Right renal pelvis (tissue), 4 donors: ENCODE data around the gene FAM118B. TPM values are rescaled to one million over a fixed set of nuclear protein-coding genes. Genes with fewer than 3 reads are reported as not detected.
"Not testable (repeated sequence)": the region's sequence is repeated elsewhere in the genome, so short reads cannot be mapped to it uniquely, and the experiment has no call there.

ENCODE experiments used
- DNase-seq, 4 donors: peaks; one replicate each; pipeline ENCODE4 v3.0.0-alpha.2; 2013; ENCODE audit warnings: low read depth in 4 of 4, low spot score in 3 of 4, missing footprints in 1 of 4
- polyA plus RNA-seq, 4 donors: library from polyadenylated mRNA; unstranded; fragments of 120-200 nt; gene quantifications; one replicate each; pipeline ENCODE4 v1.2.1, GENCODE V29; 2013; ENCODE audit not compliant: insufficient read length in 4 of 4

FAM118B gene
- polyA plus RNA-seq, 4 donors = 27.3 to 32.9 (median 30.9) TPM

DNA sequence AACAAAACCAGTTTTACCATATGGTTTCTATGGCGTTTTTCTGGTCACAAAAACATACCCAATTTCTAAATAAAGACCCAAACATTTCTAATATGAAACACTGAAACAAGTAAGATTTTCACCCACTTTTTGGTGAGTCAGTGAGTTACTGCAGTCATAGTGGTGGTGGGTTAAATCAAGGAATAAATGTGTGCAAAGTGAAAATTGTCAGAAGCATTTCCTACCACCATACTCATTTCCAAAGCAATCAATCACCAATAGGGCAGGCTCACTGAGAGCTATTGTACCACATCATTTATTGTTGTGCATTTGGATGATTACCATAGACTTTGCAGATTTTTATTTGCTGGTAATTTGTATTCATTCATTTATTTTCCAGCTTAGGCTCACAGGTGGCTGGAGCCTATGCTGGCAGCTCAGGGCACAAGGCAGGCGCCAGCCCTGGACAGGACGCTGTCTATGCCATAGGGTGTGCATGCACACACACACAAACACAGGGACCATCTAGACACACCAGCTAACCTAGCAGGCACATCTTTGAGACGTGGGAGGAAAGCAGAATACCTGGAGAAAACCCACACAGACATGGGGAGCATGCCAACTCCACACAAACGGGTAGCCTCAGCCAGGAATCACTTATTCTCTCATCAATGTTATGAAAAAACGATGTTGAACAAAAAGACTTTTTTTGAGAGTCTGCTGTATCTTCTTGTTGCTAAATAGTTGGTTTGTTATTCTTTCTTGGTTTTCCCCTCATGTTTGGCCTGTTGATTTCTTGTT, 5.1 kb downstream of the FAM118B start:
- DNase-seq = no peak

DNA sequence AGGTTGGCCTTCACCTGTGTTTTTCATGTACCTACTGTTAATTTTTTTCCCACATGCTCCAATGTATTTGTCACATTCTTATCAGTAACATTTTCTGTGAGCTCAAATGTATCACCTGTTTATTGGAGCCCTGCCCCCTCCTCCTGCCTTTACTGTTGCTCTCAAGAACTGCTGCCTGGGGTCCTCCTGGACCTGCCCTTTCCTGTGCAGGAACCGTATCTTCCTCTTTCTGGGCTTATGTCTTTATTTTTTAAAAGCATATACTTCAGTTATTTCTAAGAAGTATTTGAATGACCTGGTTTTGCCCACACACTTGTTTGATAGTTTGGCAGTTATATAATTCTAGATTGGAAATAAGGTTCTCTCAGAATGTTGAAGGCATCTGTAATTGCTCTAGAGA, 5.9 kb downstream of the FAM118B start:
- no peak for DNase-seq

DNA sequence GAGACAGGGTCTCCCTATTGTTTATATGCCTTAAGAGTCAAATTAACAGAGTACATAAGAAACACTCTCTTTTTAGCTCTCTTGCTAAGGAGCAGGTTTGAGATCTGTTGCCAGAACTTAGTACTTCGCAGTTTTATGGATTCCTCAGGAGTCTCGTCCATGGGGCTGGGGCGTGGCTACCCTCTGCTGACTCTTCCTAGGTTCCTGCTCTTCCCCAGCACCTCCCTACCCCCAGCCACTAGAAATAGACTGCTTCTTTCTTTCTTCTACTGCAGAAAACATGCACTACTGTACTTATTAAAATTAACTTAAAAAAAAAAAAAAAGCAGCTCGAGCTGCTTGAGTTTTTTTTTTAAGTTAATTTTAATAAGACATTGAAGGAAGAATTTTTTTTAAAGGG, 8.0 kb downstream of the FAM118B start:
- DNase-seq = no peak

DNA sequence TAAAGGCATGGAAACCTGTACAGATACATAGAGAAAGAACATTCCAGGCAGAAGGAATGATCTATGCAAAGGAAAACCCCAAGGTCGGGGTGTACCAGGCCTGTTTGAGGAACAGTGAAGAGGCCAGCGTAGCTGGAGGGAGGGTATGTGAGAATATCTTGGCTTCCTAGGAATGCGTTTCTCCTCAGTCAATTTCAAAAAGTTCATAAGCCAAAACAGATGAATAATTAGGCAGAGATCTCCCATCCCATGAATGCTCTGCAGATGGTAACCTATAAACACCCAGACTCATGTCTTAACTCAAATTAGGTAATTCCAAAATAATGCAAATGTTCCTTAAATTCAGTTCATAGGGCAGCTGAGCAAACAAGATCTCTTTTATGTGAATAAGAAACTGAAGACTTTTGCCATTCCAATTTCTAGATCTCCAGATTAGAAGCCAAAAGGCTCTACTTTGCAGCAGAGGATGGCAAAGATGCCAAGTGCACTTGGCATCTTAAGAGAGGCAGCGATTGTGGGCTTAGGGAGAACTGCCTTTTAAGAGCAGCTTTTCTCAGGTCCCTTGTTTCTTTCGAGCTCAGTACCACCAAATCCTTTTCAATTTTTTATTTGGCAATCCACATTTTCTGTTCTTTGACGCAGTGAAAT, 13.2 kb downstream of the FAM118B start:
- no peak for DNase-seq

DNA sequence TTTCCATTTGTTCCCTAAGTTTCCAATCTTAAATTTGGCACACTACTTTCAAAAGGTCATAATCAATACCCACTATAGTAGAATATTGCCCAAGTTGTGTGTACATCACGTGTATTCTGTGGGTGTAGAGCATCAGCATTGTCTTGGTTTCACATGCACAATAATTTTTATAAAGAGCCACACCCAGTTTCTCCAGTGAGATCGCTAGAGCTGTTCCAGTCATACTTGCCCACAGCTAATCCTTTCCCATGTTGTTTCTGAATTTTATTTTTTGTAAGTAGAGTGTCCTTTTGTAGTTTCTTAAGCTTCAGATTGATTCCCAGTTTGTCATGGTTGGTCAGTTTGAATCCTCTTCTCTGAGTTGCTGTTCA, 13.7 kb downstream of the FAM118B start:
- no peak for DNase-seq

DNA sequence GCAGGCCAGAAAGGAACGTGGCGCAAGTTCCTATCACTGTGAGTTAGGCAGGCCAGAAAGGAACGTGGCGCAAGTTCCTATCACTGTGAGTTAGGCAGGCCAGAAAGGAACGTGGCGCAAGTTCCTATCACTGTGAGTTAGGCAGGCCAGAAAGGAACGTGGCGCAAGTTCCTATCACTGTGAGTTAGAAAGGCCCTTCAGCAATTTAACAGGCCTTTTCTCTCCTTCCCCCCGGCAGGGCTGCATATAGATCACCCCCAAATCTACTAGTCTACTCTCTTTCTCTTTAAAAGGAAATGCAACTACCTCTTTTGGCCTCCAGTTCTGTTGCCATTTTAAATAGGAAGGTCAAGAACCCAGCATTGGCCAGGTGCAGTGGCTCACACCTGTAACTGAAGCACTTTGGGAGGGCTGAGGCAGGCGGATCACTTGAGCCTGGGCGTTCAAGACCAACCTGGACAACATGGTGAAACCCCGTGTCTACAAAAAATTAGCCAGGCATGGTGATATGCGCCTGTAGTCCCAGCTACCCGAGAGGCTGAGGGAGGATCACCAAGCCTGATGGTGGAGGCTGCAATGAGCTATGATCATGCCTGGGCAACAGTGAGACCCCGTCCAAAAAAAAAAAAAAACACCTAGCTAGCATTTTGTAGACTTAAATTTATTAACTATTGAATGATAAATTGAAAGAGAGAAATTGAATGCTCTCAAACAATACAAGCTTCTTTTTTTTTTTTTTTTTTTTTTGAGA, 14.9 kb downstream of the FAM118B start:
- DNase-seq = no peak

DNA sequence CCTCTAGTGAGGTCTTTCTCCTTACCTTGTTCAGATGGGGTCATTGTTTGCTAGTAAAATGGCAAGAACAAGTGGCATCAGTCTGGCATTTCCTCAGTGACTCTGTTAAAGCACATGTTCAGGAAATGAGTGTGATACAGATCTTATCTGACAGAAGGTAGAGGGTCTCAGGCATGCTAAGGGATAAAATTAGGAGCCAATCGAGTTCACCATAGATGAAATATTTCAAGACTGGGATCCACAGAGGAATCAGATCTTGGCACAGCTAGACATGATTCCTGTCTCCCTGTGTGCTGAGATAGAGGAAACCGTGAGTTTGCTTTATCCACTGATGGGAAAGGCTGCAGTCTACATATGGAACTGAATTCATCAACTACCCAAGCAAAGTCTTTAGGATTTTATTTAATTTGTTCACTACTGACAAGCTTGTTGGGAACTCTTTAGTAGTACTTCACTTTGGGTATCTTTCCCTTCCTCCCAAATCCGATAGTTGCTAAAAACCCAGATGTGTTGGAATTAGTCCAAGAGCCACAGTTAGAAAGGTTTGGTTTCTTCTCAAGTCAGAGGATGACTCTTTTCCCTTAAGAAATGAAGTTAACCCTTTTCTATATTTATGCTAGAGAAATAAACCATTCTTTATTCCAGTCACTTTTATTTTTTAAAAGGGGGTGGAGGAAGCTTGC, 18.4 kb downstream of the FAM118B start:
- no peak for DNase-seq

DNA sequence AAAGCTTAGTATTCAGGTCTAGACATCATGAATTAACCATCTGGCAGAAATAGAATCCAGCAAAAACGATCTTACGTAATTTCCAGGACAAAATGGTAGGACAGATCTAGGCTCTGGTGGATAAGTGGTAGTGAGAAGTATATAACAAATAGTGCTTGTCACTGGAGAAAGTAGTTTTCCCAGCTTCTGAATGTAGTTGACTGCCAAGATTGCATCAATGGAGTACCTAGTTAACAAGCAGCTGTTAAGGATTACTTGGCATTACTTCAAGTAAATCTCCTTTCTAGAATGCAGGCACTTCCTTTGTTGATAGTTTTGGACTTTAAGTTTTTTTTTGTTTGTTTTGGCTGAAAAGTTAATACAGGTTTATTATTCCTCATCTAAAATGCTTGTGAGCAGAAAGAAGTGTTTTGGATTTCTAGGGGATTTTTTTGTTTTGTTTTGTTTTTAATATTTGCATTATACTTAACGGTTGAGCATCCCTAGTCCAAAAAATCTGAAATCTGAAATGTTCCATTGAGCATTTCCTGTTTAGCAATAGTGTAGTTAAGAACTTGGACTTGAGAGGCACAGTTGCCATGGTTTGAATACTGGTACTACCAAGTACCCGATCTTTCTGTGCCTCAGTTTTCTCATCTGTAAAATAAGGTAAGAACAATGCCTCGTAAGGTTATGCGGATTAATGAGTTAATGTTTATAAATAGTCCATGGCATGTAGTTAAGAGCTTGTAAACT, 20.3 kb downstream of the FAM118B start:
- no peak for DNase-seq

DNA sequence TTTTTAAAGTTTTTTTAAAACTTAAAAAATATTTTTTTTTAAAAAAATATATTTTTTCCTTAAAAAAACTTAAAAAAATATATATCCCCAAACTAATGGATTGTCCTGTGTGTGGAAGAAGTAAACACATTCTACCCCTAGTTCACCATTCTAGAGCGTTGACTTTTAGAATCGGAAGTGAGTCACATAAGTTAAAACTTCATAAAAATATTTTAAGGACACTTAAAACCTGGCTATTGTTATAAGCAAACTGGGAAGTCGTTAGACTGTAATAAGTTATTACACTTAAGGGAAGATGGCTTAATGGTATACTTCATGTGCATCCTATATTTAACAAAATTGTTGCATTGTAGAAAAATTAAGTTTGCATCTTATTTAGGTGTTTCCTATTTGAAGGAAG, 21.1 kb downstream of the FAM118B start:
- no peak for DNase-seq

DNA sequence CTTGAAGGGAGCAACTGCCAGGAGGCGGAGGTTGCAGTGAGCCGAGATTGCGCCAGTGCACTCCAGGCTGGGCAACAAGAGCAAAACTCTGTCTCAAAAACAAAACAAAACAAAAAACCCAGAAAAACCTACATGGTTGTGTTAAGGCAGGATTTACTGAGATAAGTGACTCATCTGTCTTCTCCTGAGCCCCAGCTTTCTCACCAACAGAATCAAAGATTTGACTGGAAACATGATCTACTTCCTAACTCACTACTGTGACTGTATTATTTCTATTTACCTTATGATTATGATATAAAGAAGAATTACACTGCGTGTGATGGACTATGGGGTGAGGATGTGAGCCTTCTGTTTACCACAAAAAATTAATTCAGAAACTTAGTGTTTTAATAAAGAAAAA, 21.8 kb downstream of the FAM118B start:
- no peak for DNase-seq

DNA sequence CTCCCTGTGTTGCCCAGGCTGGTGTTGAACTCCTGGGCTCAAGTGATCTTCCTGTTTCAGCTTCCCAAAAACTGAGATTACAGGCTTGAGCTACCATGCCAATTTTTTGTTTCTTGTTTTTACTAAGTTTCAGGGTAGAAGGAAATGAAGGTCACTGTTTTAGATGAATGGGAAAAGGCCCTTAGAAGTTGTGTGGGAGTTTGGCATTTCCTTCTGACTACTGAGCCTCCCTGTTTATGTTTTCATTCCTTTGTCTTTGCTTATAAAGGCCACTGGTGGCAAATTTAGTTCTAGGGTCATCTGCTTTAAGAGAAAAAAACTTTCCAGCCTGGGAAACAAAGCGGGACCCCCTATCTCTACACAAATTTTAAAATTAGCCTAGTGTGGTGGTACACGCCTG, 35.1 kb downstream of the FAM118B start:
- DNase-seq = no peak

DNA sequence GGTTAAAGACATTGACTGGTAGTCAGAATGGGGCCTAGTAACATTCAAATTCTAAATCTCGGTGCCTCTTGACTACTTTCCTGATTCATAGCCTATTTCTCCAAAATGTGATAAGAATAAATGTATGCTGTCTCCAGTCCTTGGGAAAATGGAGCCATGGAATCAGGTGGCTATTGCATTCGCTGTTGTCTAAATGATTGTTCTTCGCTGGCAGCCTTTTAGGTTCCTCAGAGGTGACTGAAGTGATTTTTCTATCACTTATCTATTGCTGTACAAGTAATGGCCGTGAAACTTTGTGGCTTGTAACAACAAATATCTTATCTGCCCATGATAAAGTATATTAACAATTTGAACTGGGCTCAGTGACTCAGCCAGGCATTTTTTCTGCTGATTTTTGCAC, 41.7 kb downstream of the FAM118B start:
- no peak for DNase-seq

DNA sequence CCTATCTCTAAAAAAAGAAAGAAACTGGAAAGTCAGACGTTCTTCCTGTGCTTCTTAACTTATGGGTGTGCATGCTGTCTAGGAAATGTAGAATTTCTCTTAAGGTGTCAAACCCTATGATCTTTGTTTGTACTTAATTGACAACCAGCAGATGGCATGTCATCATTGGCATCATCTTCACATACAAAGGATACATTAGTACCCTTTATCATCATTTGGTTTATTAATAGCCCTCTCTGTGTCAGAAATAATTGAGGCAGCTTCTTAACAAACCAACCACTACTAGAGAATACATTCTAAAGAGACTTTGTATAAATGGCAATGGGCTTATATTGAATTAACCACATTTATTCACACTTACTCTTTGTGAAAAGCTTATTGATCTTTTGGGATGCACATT, 43.2 kb downstream of the FAM118B start:
- no peak for DNase-seq

DNA sequence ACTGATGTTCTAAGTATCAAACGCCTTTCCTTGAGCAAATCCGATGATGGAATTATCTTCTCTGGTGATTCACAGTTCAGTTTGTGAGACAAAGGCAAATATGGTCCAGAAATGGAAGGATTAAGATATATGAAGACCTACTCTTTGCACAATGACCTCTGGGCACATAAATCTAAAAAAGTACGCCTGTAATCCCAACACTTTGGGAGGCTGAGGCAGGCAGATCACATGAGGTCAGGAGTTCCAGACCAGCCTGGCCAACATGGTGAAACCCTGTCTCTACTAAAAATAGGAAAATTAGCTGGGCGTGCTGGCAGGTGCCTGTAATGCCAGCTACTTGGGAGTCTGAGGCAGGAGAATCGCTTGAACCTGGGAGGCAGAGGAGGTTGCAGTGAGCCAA, 43.9 kb downstream of the FAM118B start:
- DNase-seq = not testable (repeated sequence)

DNA sequence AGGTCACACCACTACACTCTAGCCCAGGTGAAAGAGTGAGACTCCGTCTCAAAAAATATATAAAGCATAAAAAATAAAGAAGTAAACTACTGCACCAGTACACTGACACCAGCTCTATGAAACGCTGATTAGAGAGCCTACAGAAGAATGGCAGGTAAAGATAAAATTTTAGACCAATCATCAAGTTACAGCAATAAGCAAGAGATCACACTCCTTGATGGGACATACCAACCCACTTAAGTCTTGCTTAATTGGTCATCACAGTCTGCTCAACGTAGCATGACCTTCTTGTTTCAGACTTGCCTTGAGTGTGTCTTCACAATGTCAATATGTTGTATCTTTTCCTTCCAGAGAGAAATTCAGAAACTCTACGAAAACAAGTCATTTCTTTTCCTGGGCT, 44.6 kb downstream of the FAM118B start:
- no peak for DNase-seq

DNA sequence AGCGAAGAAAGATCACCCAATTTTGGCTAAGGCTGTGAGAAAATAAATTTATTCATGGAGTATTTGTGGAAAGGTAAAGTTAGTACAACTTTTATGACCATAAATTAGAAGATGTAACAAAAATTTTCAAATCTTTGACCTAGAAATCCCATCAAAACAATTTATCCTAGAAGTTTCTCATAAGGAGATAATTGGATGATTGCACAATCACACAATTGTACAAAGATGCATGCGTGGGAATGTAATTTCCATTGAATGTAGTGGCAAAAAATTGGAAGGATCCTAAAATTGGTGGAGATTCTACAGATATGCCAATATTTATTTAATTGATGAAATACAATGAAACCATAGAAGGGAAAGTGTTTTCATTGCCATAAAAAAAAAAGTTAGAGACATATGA, 45.6 kb downstream of the FAM118B start:
- DNase-seq = no peak

DNA sequence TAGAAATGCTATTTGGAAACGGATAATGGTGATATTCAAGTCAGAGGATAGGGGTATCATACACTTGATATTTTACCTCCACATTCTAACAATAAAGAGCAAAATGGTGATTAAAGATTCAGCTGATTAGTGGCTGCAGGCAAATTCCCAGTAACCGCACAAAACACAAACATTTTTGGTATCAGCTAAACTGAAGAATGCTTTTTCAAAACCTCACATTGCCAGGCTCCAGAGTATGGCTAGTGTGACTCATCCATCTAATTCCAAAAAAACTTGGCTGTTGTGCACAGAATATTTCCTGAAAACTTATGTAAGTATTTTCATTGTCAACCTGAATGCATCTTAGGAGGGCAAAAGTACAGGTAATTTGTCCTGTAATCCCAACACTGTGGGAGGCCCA, 46.2 kb downstream of the FAM118B start:
- no peak for DNase-seq

DNA sequence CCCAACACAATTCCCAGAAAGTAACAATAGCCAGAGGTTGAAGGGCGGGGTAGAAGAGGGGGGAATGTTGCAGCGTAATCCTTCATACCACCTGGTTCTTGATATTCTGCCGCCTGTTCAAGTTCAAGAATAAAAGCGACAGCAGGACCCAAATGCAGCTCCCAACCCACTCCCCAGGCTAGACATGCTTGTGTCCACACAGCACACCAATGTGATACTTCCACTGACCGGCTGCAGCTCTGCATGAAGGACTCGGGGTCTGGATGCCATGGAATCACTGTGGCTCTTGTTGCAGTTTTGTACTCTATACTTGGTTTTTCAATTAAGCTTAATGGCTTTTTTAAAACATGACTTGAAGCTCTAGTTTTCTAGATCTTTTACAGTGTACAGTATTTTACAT, 50.6 kb downstream of the FAM118B start:
- DNase-seq = no peak

DNA sequence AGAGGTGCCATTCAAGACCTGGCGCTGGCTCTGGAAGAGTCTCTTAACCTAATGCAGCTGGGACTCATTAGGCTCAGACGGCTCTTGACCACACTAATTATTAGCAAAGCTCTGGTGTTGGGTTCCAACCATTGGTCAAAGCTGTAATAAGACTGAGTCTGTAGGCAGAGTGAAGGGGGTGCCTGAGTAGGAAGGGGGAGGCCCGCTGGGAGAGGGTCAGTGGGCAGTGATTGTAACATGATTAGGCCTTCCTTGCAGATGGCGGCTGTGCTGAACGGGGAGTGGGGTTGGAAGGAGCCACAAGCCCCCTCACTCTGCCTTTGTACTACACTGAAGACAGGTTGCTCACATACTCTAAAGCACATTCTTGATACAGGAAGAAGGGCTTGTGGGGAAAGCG, 51.9 kb downstream of the FAM118B start:
- DNase-seq = no peak

DNA sequence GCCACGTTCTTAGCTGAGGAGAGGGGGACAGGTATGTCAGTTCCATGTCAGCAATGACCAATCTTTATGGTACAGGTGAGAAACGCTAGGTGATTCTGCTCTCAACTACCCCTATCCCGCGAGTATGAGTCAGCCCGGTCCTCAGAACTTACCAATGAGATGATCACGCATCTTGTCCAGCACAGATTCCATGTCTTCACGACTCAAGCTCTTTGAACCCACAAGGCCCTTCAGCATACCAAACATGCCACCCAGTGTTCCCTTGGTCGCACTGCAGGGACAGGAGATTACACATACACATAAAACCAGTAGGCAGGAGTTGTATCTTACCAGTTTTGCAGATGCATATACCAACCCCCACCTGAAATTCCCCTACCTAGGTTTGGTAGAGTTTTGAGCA, 54.2 kb downstream of the FAM118B start:
- DNase-seq = no peak

DNA sequence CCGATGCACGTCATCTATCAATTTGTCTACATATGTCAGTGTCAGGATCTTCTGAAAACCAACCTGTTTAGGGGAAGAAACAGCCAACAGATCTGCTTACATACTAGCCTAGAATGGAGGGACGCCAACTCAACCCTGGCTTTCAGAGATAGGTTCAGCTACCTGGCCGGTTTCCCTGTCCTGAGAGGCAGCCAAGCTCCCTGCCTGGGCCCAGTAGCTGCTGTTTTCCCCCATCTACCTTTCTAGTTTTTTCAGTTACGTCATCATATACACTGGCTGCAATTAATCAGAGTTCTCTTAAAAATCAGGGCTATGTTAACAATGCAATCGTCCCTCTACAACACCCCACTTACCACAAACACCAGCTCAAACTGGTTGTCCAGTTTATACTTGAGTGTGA, 56.1 kb downstream of the FAM118B start:
- DNase-seq = no peak
